NCI-H1417 (cell line): ENCODE measurements around the gene RNF141.

ENCODE experiments used
- DNase-seq, 3 experiments: peaks; one replicate each; lab custom pipeline; 2025; lab: John Stamatoyannopoulos, UW

The RNF141 gene

DNA sequence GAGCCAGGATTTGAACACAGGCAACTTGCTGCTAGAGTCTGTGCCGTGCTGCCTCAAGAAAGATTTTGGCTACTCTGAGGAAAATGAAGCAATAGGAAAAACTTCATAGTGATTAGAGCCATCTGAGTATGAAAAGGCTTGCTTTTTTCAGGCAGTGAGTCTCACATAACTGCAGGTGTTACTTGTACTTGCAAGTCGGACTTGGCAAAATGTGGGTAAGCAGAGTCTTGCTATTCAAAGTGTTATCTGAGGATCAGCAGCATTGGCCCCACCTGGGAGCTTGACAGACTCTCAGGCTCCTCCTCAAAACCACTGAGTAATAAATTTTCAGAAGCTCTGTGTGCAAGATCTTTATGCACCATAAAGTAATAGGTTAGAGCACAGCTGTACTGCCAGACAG, 18.1 kb downstream of the RNF141 start:
- DNase-seq, result peak in 1 of 3 experiments; percentile 44

DNA sequence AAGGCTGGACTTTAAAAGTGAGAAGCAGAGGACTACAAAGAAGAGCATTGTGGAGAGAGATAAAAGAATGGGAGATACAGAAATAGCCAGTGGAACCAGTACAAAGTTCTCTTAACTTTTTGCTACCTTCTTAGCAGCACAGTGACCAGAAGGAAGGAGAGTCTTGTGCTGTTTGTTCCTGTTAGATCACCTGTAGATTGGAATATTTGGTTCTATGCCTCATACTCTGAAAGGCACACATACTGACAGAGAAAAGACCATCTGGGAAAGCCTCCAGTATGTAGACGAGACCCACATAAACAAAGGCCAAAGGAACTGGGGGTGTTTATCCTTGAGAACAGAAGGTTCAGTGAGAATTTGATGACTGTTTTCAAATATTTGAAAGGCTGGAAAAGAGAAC, 18.7 kb downstream of the RNF141 start:
- no peak for DNase-seq

GRCh38 chr11:10520562-10520961, 20.4 kb downstream of the RNF141 start:
- DNase-seq, result no peak

DNA sequence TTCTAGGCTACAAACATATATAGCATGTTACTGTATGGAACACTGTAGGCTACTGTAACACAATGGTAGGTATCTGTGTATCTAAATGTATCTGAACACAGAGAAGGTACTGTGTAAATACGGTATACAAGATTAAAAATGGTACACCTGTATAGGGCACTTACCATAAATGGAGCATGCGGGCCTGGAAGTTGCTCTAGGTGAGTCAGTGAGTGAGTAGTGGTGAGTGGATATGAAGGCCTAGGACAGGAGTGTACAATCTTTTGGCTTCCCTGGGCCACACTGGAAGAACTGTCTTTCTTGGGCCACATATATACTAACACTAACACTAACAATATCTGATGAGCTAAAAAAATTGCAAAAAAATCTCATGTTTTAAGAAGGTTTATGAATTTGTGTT, 21.4 kb downstream of the RNF141 start:
- no peak for DNase-seq

DNA sequence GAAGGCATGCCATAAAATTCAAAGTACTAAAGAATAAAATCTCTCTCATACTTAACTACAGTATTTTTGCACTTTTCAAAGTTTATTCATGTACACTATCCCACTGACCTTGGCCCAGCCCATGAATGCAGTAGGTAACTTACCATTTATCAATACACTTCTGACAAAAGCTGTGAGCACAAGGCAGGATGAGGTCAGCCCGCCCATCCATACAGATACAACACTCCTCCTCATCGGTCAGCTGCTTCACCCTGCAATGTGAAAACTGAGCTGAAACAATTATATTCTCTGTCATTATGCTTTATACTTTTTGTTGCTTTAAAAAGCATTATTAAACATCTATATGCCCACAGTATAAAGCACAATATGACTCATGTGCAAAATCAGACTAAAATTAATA, 22.1 kb downstream of the RNF141 start:
- no peak for DNase-seq

- DNase-seq, result no peak
These were observed 22.9 kb downstream of the RNF141 start for GRCh38 chr11:10518123-10518522.

GRCh38 chr11:10515418-10515817, 25.6 kb downstream of the RNF141 start:
- no peak for DNase-seq

DNA sequence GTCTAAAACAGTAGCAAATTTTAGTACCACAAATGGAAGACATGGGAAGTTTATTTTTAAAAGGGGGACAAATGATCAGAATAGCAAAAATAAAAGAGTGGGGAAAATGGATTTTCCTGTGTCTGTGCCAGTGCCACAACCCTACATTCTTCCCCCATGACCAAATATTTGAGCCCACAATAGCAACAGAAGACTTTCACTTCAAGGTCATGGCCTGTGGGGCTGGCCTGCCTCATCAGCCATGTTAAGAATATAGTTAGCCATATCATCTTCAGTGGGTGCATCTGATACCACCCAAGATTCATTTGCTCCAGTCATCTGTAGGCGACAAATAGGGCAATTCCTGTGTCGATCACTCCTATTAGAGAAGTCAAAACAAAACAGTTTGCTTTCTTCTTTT, 26.3 kb downstream of the RNF141 start:
- no peak for DNase-seq

DNA sequence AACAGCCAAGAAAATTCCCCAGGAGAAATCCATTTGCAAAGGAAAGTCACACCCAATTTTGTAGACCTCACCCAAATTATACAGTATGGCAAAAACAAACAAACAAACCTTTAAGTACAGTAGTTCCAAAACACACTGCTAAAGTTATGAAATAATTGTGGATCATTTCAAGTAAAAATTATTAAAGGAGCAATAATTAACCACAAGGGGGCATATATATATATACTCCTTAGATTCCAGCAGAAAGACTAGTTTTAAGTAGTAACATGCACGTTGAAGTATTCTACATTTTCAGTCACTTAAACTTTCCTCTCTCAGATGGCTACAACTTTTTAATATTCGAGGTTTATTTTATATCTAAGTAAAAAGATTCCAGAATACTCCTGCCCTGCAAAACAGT, 26.8 kb downstream of the RNF141 start:
- DNase-seq, result no peak

DNA sequence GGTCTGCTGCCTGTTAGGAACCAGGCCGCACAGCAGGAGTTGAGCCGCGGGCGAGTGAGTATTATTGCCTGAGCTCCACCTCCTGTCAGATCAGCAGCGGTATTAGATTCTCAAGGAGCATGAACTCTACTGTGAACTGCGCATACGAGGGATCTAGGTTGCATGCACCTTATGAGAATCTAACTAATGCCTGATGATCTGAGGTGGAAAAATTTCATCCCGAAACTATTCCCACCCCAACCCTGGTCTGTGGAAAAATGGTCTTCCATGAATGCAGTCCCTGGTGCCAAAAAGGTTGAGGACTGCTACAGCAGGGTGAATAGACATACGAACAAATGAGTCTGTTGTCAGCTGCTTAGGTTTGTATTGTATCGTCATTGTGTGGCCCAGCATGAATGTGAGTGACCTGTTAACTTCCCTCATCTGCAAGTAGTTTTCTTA, 29.8 kb downstream of the RNF141 start:
- DNase-seq, result no peak

DNA sequence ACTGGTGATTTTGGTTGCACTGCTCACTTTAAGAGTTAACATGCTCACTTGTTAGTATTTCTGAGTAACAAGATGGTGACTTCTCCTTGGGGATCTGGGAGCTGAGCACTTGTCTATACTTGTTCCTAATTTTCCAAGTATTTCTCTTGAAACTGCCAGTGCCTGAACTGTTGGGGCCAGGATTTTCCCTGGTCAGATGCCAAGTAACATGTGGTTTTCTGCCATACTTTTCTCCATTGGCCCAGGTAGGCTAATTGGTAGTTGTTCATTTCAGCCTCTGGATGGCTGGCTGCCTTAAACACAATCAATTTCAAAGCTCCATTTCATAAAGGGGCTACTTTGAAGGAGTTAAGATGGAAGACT, 35.0 kb downstream of the RNF141 start:
- no peak for DNase-seq

- DNase-seq, result no peak
These were observed 35.5 kb downstream of the RNF141 start for GRCh38 chr11:10505278-10506007.

GRCh38 chr11:10504490-10504889, 36.5 kb downstream of the RNF141 start:
- peak in 1 of 3 experiments; percentile 91 for DNase-seq

DNA sequence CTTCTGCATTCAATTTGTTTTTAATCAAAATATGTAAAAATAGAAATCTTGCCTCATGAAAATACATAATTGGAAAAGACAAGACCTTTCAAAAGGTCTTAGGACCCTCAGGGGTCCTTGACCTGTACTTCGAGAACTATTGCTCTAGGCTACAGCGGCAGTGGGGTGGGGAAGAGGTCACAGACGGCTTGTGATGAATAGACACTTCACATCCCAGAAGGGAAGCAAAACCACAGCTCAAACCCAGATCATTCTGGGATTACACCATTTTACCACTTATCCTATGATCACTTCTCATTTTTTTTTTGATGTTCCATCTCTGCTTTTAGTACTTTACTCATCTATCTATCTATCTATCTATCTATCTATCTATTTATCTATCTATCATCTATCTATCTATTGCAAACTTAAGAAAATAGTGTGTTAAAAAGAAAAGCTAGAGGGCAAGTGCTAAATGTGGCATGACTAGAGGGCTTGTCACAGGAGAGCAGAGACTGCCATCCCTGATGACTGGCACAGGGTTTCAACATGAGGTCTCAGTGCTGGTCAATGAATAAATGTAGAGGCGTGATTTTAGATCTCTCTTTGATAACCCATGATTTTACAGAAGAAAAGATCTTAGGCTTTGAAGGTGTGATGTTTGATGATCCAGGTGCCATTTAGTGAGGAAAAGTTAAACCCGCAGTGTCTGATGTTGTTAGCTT, 37.1 kb downstream of the RNF141 start:
- DNase-seq, result peak in 1 of 3 experiments; percentile 58

GRCh38 chr11:10503221-10503620, 37.8 kb downstream of the RNF141 start:
- DNase-seq, result no peak

GRCh38 chr11:10502770-10503169, 38.2 kb downstream of the RNF141 start:
- DNase-seq, result no peak

- no peak for DNase-seq
These were observed 38.8 kb downstream of the RNF141 start for GRCh38 chr11:10502065-10502680.

- DNase-seq, result no peak
These were observed 40.0 kb downstream of the RNF141 start for GRCh38 chr11:10500757-10501684.

- DNase-seq, result no peak
These were observed 40.9 kb downstream of the RNF141 start for GRCh38 chr11:10499874-10500601.

DNA sequence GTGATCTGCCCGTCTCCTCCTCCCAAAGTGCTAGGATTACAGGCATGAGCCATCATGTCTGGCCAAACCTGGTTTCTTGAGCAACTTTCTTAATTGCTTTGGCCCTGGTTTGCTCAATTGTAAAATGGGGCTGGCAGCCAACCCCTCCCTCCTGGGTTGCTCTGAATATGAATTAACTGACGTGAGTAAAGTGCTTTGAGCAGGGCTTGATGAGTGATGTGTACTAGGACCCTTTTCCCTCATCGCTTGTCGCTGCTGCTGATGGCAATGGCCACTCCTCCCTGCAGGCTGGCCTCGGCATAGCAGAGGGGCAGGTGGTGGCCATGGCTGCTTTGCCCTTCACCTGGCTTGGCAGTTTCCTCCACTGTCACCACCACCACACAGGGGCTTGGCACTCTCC, 41.5 kb downstream of the RNF141 start:
- DNase-seq, result no peak
